GF-D8 (cell line): ENCODE data around the gene NKAIN2.
"Not testable (repeated sequence)": the region's sequence is repeated elsewhere in the genome, so short reads cannot be mapped to it uniquely, and the experiment has no call there.

Experiments
- DNase-seq: peaks from one replicate; lab custom pipeline; 2025; lab: John Stamatoyannopoulos, UW

Gene NKAIN2

GRCh38 chr6:124334359-124334758, 530.7 kb downstream of the NKAIN2 start:
- DNase-seq: no peak

GRCh38 chr6:124339610-124340334, 536.1 kb downstream of the NKAIN2 start:
- no peak for DNase-seq

GRCh38 chr6:124348339-124348738, 544.7 kb downstream of the NKAIN2 start:
- DNase-seq: not testable (repeated sequence)

- no peak for DNase-seq
Observed at GRCh38 chr6:124355146-124355545, 551.5 kb downstream of the NKAIN2 start.

GRCh38 chr6:124356276-124356810, 552.7 kb downstream of the NKAIN2 start:
- no peak for DNase-seq

GRCh38 chr6:124356811-124357210, 553.1 kb downstream of the NKAIN2 start:
- no peak for DNase-seq

- DNase-seq: no peak
Observed at GRCh38 chr6:124368131-124368530, 564.5 kb downstream of the NKAIN2 start.

GRCh38 chr6:124371974-124372475, 568.4 kb downstream of the NKAIN2 start:
- no peak for DNase-seq

GRCh38 chr6:124373386-124373785, 569.7 kb downstream of the NKAIN2 start:
- DNase-seq: no peak

- no peak for DNase-seq
Observed at GRCh38 chr6:124389127-124389526, 585.5 kb downstream of the NKAIN2 start.

GRCh38 chr6:124393536-124393935, 589.9 kb downstream of the NKAIN2 start:
- DNase-seq: no peak

GRCh38 chr6:124396361-124396760, 592.7 kb downstream of the NKAIN2 start:
- DNase-seq: no peak

GRCh38 chr6:124400261-124400999, 596.8 kb downstream of the NKAIN2 start:
- no peak for DNase-seq

- DNase-seq: not testable (repeated sequence)
Observed at GRCh38 chr6:124410425-124410824, 606.8 kb downstream of the NKAIN2 start.

GRCh38 chr6:124412657-124413056, 609.0 kb downstream of the NKAIN2 start:
- not testable (repeated sequence) for DNase-seq

- DNase-seq: no peak
Observed at GRCh38 chr6:124420116-124420840, 616.6 kb downstream of the NKAIN2 start.

- DNase-seq: no peak
Observed at GRCh38 chr6:124423621-124424020, 620.0 kb downstream of the NKAIN2 start.

GRCh38 chr6:124430740-124431318, 627.2 kb downstream of the NKAIN2 start:
- DNase-seq: no peak

GRCh38 chr6:124432620-124433019, 629.0 kb downstream of the NKAIN2 start:
- DNase-seq: no peak

GRCh38 chr6:124433387-124434160, 629.9 kb downstream of the NKAIN2 start:
- no peak for DNase-seq

GRCh38 chr6:124434421-124434820, 630.8 kb downstream of the NKAIN2 start:
- no peak for DNase-seq
